H9 (cell line): Measurements from ENCODE around the gene KCNJ12. TPM values are rescaled to one million over a fixed set of nuclear protein-coding genes. Genes with fewer than 3 reads are reported as not detected.
"Not testable (repeated sequence)": the region's sequence is repeated elsewhere in the genome, so short reads cannot be mapped to it uniquely, and the experiment has no call there.

Experiments
- DNase-seq: peaks from one replicate; pipeline ENCODE4 v3.0.0-alpha.2; 2017
- H2AFZ ChIP-seq: one replicate; pipeline ENCODE4 v1.6.1; 2013; ENCODE audit warnings: mild to moderate bottlenecking, low read length, control low read depth, moderate library complexity
- H2AK5ac ChIP-seq: 2 replicates; pipeline ENCODE4 v1.6.1; 2013; ENCODE audit warnings: low read length, control low read depth, mixed read lengths; ENCODE audit not compliant: insufficient read length
- H2BK120ac ChIP-seq: one replicate; pipeline ENCODE4 v1.6.1; 2013; ENCODE audit warnings: low read depth, mild to moderate bottlenecking, low read length, control low read depth, inconsistent platforms; ENCODE audit not compliant: poor library complexity, severe bottlenecking
- H2BK12ac ChIP-seq: 2 replicates; pipeline ENCODE4 v1.6.1; 2013; ENCODE audit warnings: low read length, control low read depth, mixed read lengths, low read depth; ENCODE audit not compliant: insufficient read length
- H2BK15ac ChIP-seq: 2 replicates; pipeline ENCODE4 v1.6.1; 2013; ENCODE audit warnings: low read depth, low read length, control low read depth
- H2BK20ac ChIP-seq: one replicate; pipeline ENCODE4 v1.6.1; 2013; ENCODE audit warnings: low read depth, mild to moderate bottlenecking, low read length, control low read depth, inconsistent platforms; ENCODE audit not compliant: poor library complexity, severe bottlenecking
- H2BK5ac ChIP-seq: 2 replicates; pipeline ENCODE4 v1.6.1; 2013; ENCODE audit warnings: low read length, control low read depth, mixed read lengths; ENCODE audit not compliant: insufficient read length
- H3K14ac ChIP-seq: 2 replicates; pipeline ENCODE4 v1.6.1; 2013; ENCODE audit warnings: low read length, control low read depth; ENCODE audit not compliant: insufficient read depth
- H3K18ac ChIP-seq: 2 replicates; pipeline ENCODE4 v1.6.1; 2013; ENCODE audit warnings: low read depth, mild to moderate bottlenecking, mixed read lengths, low read length, control low read depth; ENCODE audit not compliant: insufficient read length
- H3K23ac ChIP-seq: 2 replicates; pipeline ENCODE4 v1.6.1; 2013; ENCODE audit warnings: low read length, control low read depth, mixed read lengths, low read depth; ENCODE audit not compliant: insufficient read length
- H3K23me2 ChIP-seq: 2 replicates; pipeline ENCODE4 v1.6.1; 2013; ENCODE audit warnings: low read depth, mild to moderate bottlenecking, mixed read lengths, low read length, control low read depth; ENCODE audit not compliant: insufficient read length, poor library complexity, severe bottlenecking
- H3K27ac ChIP-seq: 2 replicates; pipeline ENCODE4 v1.5.1; 2013; ENCODE audit warnings: low read length, control low read depth, mixed read lengths, low read depth; ENCODE audit not compliant: insufficient read length
- H3K27me3 ChIP-seq: 2 replicates; pipeline ENCODE4 v1.6.1; 2013; ENCODE audit warnings: low read length, control low read depth, inconsistent platforms; ENCODE audit not compliant: insufficient read depth
- H3K4ac ChIP-seq: 2 replicates; pipeline ENCODE4 v1.6.1; 2013; ENCODE audit warnings: low read depth, mild to moderate bottlenecking, control low read depth, inconsistent platforms, low read length, moderate library complexity
- H3K4me1 ChIP-seq: 2 replicates; pipeline ENCODE4 v1.6.1; 2013; ENCODE audit warnings: low read length, control low read depth, inconsistent platforms; ENCODE audit not compliant: insufficient read depth
- H3K4me2 ChIP-seq: 2 replicates; pipeline ENCODE4 v1.6.1; 2013; ENCODE audit warnings: low read length, control low read depth, mixed read lengths; ENCODE audit not compliant: insufficient read length, insufficient read depth
- H3K56ac ChIP-seq: 2 replicates; pipeline ENCODE4 v1.6.1; 2013; ENCODE audit warnings: low read depth, mild to moderate bottlenecking, mixed read lengths, low read length, control low read depth; ENCODE audit not compliant: insufficient read length
- H3K79me1 ChIP-seq: 2 replicates; pipeline ENCODE4 v1.6.1; 2013; ENCODE audit warnings: low read depth, mild to moderate bottlenecking, moderate library complexity, low read length, control low read depth, inconsistent platforms; ENCODE audit not compliant: insufficient read depth, poor library complexity, severe bottlenecking
- H3K79me2 ChIP-seq: 2 replicates; pipeline ENCODE4 v1.6.1; 2013; ENCODE audit warnings: low read length, control low read depth, inconsistent platforms; ENCODE audit not compliant: insufficient read depth
- H3K9ac ChIP-seq: 2 replicates; pipeline ENCODE4 v1.6.1; 2013; ENCODE audit warnings: low read length, control low read depth, mixed read lengths; ENCODE audit not compliant: insufficient read length; ENCODE audit errors: extremely low read depth
- H3K9me3 ChIP-seq: one replicate; pipeline ENCODE4 v1.6.1; 2013; ENCODE audit warnings: low read depth, low read length, inconsistent platforms; ENCODE audit not compliant: control insufficient read depth
- H3T11ph ChIP-seq: one replicate; pipeline ENCODE4 v1.6.1; 2013; ENCODE audit warnings: mild to moderate bottlenecking, low read length, control low read depth, inconsistent platforms
- H4K20me1 ChIP-seq: one replicate; pipeline ENCODE4 v1.6.1; 2013; ENCODE audit not compliant: control insufficient read depth, insufficient read length, insufficient read depth
- H4K5ac ChIP-seq: 2 replicates; pipeline ENCODE4 v1.6.1; 2013; ENCODE audit warnings: low read depth, mild to moderate bottlenecking, mixed read lengths, low read length, control low read depth; ENCODE audit not compliant: insufficient read length
- H4K8ac ChIP-seq: replicated peaks from 2 replicates; pipeline ENCODE4 v1.6.1; 2013; ENCODE audit warnings: low read length, control low read depth, mixed read lengths, low read depth; ENCODE audit not compliant: insufficient read length
- H4K91ac ChIP-seq: 2 replicates; pipeline ENCODE4 v1.6.1; 2013; ENCODE audit warnings: low read depth, mild to moderate bottlenecking, moderate library complexity, mixed read lengths, low read length, control low read depth; ENCODE audit not compliant: insufficient read length
- H3K27ac Mint-ChIP-seq, 3 experiments: 2 replicates in 2 of 3; 3 replicates in 1 of 3; pipeline ENCODE4 v1.8.0; 2020 to 2021; ENCODE audit warnings: mixed read lengths in 3 of 3, mild to moderate bottlenecking in 1 of 3, moderate library complexity in 1 of 3
- H3K27me3 Mint-ChIP-seq: 2 replicates; pipeline ENCODE4 v1.8.0; 2021; ENCODE audit warnings: low read depth, mild to moderate bottlenecking, moderate library complexity, mixed read lengths
- H3K36me3 Mint-ChIP-seq, 3 experiments: 2 replicates in 2 of 3; 3 replicates in 1 of 3; pipeline ENCODE4 v1.8.0; 2020 to 2021; ENCODE audit warnings: low read depth in 3 of 3, mixed read lengths in 3 of 3; ENCODE audit not compliant: insufficient read depth in 1 of 3
- H3K4me1 Mint-ChIP-seq, 2 experiments: 2 replicates each; pipeline ENCODE4 v1.8.0; 2020; ENCODE audit warnings: mixed read lengths in 2 of 2
- H3K4me3 Mint-ChIP-seq, 2 experiments: 2 replicates in 1 of 2; 3 replicates in 1 of 2; pipeline ENCODE4 v1.8.0; 2020 to 2021; ENCODE audit warnings: mild to moderate bottlenecking in 2 of 2, mixed read lengths in 2 of 2, moderate library complexity in 1 of 2
- H3K9me3 Mint-ChIP-seq, 2 experiments: 2 replicates in 1 of 2; 3 replicates in 1 of 2; pipeline ENCODE4 v1.8.0; 2020; ENCODE audit warnings: mild to moderate bottlenecking in 2 of 2, mixed read lengths in 2 of 2, moderate library complexity in 1 of 2
- CTCF ChIP-seq: fragments of 200-600 bp; sonication (generic); conservative IDR thresholded peaks from 3 replicates; pipeline ENCODE4 v1.8.0; 2021; ENCODE audit warnings: antibody characterized with exemption, mild to moderate bottlenecking
- WGBS: extraction: QIAGEN DNeasy Blood & Tissue Kit; methylation state at CpG from one replicate; pipeline ENCODE4 v1.1.7; 2013; ENCODE audit warnings: missing lambda C conversion rate, low lambda C conversion rate, mixed read lengths; ENCODE audit not compliant: insufficient read length; ENCODE audit errors: extremely low coverage; 5-methylcytosine and 5-hydroxymethylcytosine counted together
- total RNA-seq: library from RNA; stranded (reverse); gene quantifications from 2 replicates; pipeline ENCODE4 v1.2.1, GENCODE V29; 2021

KCNJ12 gene
- total RNA-seq, 1 experiment from 2014 or later = 0.39 TPM

- H3K23ac ChIP-seq = no peak overlapping the region
- no peaks in the 10 kb centered on the region for H3K79me1 ChIP-seq
- Mint-ChIP-seq H3K36me3 (no peaks in the 10 kb centered on the region; a peak in 1 of 7 replicates), H3K4me1 (peaks cover 2% of the 10 kb centered on the region in 2 experiments; a peak in 2 of 4 replicates), H3K4me3 (no peak overlapping the region), H3K27me3 (peaks cover 36% of the 10 kb centered on the region), H3K27ac (no peak overlapping the region; a peak in 1 of 7 replicates), H3K9me3 (peaks cover 0 to 3% of the 10 kb centered on the region in 2 experiments; a peak in 2 of 5 replicates)
- H3K27me3 ChIP-seq = no peaks in the 10 kb centered on the region
- H4K20me1 ChIP-seq = no peaks in the 10 kb centered on the region
- no peak for DNase-seq
- H3K4me1 ChIP-seq = no peaks in the 10 kb centered on the region
- no peak overlapping the region for H2AK5ac ChIP-seq
- H3K4me2 ChIP-seq = no peak overlapping the region
- no peak overlapping the region for H2AFZ ChIP-seq
- TF ChIP-seq CTCF = no peak
- no peak overlapping the region for H2BK12ac ChIP-seq
- H2BK120ac ChIP-seq = no peak overlapping the region
- no peak overlapping the region for H3K27ac ChIP-seq
- H3K23me2 ChIP-seq = no peaks in the 10 kb centered on the region
- H3K4ac ChIP-seq = no peak overlapping the region
- no peak overlapping the region for H4K5ac ChIP-seq
- no peak overlapping the region for H3K56ac ChIP-seq
- no peaks in the 10 kb centered on the region for H3K9me3 ChIP-seq
- WGBS = no CpG with 5 or more reads among the region's 9 CpGs
- no peak overlapping the region for H3K14ac ChIP-seq
- no peak overlapping the region for H2BK15ac ChIP-seq
- H4K8ac ChIP-seq = no peak overlapping the region
- no peak overlapping the region for H3T11ph ChIP-seq
- H3K79me2 ChIP-seq = no peaks in the 10 kb centered on the region
- H2BK5ac ChIP-seq = no peak overlapping the region
- H3K9ac ChIP-seq = no peak overlapping the region
- H4K91ac ChIP-seq = no peak overlapping the region
- H3K18ac ChIP-seq = no peak overlapping the region
- H2BK20ac ChIP-seq = no peak overlapping the region
These were observed 69.0 kb downstream of the KCNJ12 start for GRCh38 chr17:21445091-21445650.

- not testable (repeated sequence) for H4K5ac ChIP-seq, H3K4me3 Mint-ChIP-seq, H3K9me3 ChIP-seq, H3K23me2 ChIP-seq, H3K36me3 Mint-ChIP-seq, H3K79me2 ChIP-seq, H3K79me1 ChIP-seq, DNase-seq, H2BK5ac ChIP-seq, H3K23ac ChIP-seq, H3K27ac Mint-ChIP-seq, H3K56ac ChIP-seq, H3K4me2 ChIP-seq, H3K27me3 ChIP-seq, H4K91ac ChIP-seq, H3T11ph ChIP-seq, H2BK15ac ChIP-seq, H3K4ac ChIP-seq, H4K20me1 ChIP-seq, H2AK5ac ChIP-seq, H3K9ac ChIP-seq, H3K9me3 Mint-ChIP-seq, H2BK120ac ChIP-seq, H4K8ac ChIP-seq, H3K14ac ChIP-seq, H3K4me1 Mint-ChIP-seq, H2BK20ac ChIP-seq, H3K18ac ChIP-seq, H3K27ac ChIP-seq, H2AFZ ChIP-seq, H3K4me1 ChIP-seq, H2BK12ac ChIP-seq
- no CpG with 5 or more reads among the region's 4 CpGs for WGBS
- peaks cover 30% of the 10 kb centered on the region for H3K27me3 Mint-ChIP-seq
These were observed 71.4 kb downstream of the KCNJ12 start for GRCh38 chr17:21447552-21447951.
